VCaP (cell line): ENCODE results near the gene FAM3B.

ENCODE experiments used
- H3K27ac ChIP-seq: fragments of 450-650 bp; 2 replicates; pipeline ENCODE4 v1.5.1; 2017
- TF ChIP-seq, protein P1 (sequence below): fragments of 450-650 bp; conservative IDR thresholded peaks from 2 replicates; pipeline ENCODE4 v1.5.1; 2017; ENCODE audit warnings: mild to moderate bottlenecking, moderate library complexity

FAM3B gene

GRCh38 chr21:41398251-41398650 lies 81.7 kb downstream of the FAM3B start:
- no peak overlapping the region for H3K27ac ChIP-seq
- TF ChIP-seq, protein P1, sequence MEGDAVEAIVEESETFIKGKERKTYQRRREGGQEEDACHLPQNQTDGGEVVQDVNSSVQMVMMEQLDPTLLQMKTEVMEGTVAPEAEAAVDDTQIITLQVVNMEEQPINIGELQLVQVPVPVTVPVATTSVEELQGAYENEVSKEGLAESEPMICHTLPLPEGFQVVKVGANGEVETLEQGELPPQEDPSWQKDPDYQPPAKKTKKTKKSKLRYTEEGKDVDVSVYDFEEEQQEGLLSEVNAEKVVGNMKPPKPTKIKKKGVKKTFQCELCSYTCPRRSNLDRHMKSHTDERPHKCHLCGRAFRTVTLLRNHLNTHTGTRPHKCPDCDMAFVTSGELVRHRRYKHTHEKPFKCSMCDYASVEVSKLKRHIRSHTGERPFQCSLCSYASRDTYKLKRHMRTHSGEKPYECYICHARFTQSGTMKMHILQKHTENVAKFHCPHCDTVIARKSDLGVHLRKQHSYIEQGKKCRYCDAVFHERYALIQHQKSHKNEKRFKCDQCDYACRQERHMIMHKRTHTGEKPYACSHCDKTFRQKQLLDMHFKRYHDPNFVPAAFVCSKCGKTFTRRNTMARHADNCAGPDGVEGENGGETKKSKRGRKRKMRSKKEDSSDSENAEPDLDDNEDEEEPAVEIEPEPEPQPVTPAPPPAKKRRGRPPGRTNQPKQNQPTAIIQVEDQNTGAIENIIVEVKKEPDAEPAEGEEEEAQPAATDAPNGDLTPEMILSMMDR = no peak

DNA sequence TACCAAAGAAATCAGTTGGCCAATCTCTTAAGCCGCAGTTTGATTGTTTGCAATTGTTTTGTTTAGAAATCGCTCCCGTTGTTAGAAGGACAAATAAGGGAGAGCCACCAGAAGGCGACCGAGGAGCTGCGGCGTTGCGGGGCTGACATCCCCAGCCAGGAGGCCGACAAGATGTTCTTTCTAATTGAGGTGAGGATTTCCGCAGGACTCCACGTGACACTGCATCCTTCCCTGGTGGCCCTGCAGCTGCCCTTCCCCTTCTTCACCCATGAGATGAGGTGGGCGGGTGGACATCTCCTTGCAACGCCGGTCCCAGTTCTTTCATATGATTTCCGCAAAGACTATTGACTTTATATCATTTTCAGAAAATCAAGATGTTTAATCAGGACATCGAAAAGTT lies 82.2 kb downstream of the FAM3B start:
- TF ChIP-seq, protein P1 = no peak

DNA sequence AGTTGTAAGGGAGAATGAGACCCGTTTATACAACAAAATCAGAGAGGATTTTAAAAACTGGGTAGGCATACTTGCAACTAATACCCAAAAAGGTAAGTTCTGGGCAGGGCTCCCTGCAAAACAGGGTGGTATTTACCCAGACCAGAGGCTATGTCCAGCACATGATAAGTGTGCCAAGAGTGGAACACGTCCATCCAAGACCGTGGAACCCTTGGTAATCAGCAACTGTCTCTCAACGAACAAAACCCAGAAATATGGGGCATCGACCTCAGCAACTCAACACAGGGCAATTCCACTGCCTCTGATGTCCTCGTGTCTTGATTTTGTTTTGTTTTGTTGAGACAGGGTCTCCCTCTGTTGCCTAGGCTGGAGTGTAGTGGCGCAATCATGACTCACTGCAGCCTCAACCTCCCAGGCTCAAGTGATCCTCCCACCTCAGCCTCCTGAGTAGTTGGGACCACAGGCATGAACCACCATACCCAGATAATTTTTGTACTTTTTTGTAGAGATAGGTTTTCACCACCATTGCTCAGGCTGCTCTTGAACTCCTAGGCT lies 82.7 kb downstream of the FAM3B start:
- TF ChIP-seq, protein P1 = no peak
- no peak overlapping the region for H3K27ac ChIP-seq

More for the DNA sequence above, 82.2 kb downstream of the FAM3B start:
- no peak overlapping the region for H3K27ac ChIP-seq

GRCh38 chr21:41402231-41402630 lies 85.6 kb downstream of the FAM3B start:
- TF ChIP-seq, protein P1 = no peak

DNA sequence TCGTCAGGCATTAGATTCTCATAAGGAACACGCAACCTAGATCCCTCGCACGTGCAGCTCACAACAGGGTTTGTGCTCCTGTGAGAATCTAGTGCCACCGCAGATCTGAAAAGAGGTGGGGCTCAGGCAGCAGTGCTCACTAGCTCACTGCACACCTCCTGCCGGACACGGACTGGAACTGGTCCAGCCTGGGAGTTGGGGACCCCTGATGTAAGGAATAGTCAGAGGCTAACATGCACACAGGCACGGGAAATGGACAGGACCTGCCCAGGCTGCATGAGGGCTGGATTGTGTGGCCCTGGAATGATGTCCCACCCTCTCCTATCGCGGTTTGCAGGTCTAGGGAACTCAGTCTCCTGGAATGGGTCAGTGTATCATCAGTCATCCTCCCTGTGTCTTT lies 86.2 kb downstream of the FAM3B start:
- no peak overlapping the region for H3K27ac ChIP-seq
- TF ChIP-seq, protein P1 = no peak

More at GRCh38 chr21:41402231-41402630, 85.6 kb downstream of the FAM3B start:
- H3K27ac ChIP-seq = no peak overlapping the region

DNA sequence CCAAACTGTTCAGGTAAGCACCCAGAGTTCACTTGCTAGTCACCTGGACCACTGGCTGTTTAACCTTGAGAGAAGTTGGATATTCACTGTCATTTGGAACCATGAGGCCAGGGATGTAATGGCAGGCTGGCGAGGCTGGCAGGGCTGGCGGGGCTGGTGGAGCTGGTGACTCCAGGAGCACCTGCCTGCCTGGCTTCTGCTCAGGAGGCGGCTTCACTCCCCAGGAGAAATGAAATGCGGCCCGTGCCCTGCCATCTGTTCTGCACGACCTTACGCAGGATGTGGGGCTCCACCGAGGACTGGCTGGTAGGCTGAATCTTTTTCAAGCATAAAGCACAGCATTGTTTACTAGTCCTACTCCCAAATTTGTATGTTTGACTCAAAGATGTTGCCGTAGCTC lies 86.7 kb downstream of the FAM3B start:
- TF ChIP-seq, protein P1 = no peak
- H3K27ac ChIP-seq = no peak overlapping the region

GRCh38 chr21:41403966-41404365 lies 87.4 kb downstream of the FAM3B start:
- TF ChIP-seq, protein P1 = no peak
- H3K27ac ChIP-seq = no peak overlapping the region

DNA sequence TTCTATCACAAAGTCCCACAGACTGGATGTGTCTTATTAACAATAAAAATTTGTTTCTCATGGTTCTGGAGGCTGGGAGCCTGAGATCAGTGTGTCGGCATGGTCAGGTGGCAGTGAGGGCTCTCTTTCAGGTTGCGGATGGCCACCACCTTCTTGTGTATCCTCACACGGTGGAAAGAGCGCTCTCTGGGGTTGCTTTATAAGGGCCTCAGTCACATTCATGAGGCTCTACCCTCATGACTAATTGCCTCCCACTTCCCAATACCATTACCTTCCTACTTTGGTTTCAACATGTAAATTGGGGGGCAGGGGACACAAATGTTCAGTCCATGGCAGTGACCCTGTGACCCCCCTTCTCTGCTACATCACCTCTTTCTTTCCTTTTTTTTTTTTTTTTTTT lies 88.7 kb downstream of the FAM3B start:
- TF ChIP-seq, protein P1 = no peak
- H3K27ac ChIP-seq = no peak overlapping the region
